ENCODE measurements around the gene CWC15.

Gene CWC15

GRCh38 chr11:94987378-94987777 lies 14.0 kb upstream of the CWC15 start:
- Histone ChIP-seq H3K9ac (ENCODE audit: low read depth, low read length) (no peak overlapping the region), H3K9me3 (replicated peaks; ENCODE audit: low read length) (no peaks in the 10 kb centered on the region), H3K36me3 (ENCODE audit: insufficient read depth, low read length) (no peaks in the 10 kb centered on the region), H3K4me2 (ENCODE audit: low read length) (no peak overlapping the region), H3K4me1 (ENCODE audit: control insufficient read depth, insufficient read depth, low read length) (no peaks in the 10 kb centered on the region), H3K4me3 (ENCODE audit: low read length) (no peak overlapping the region), H3K27me3 (ENCODE audit: control insufficient read depth, insufficient read depth, low read length) (peaks cover 9% of the 10 kb centered on the region)

GRCh38 chr11:94975599-94975998 lies 2.2 kb upstream of the CWC15 start:
- no peak overlapping the region for H3K9ac ChIP-seq (ENCODE audit: low read depth, low read length)
- H3K4me2 ChIP-seq (ENCODE audit: low read length): no peak overlapping the region
- no peaks in the 10 kb centered on the region for H3K9me3 ChIP-seq (replicated peaks; ENCODE audit: low read length)
- H3K4me1 ChIP-seq (ENCODE audit: control insufficient read depth, insufficient read depth, low read length): peaks cover 10% of the 10 kb centered on the region
- no peaks in the 10 kb centered on the region for H3K27me3 ChIP-seq (ENCODE audit: control insufficient read depth, insufficient read depth, low read length)
- peaks cover 14% of the 10 kb centered on the region for H3K36me3 ChIP-seq (ENCODE audit: insufficient read depth, low read length)
- H3K4me3 ChIP-seq (ENCODE audit: low read length): no peak overlapping the region

GRCh38 chr11:94974178-94974577 lies 822 bp upstream of the CWC15 start:
- H3K36me3 ChIP-seq (ENCODE audit: insufficient read depth, low read length): peaks cover 28% of the 10 kb centered on the region
- H3K4me3 ChIP-seq (ENCODE audit: low read length): peak overlapping the region; percentile 90
- H3K27me3 ChIP-seq (ENCODE audit: control insufficient read depth, insufficient read depth, low read length): no peaks in the 10 kb centered on the region
- H3K9ac ChIP-seq (ENCODE audit: low read depth, low read length): peak overlapping the region; percentile 90
- no peaks in the 10 kb centered on the region for H3K9me3 ChIP-seq (replicated peaks; ENCODE audit: low read length)
- H3K4me2 ChIP-seq (ENCODE audit: low read length): peak overlapping the region; percentile 80
- H3K4me1 ChIP-seq (ENCODE audit: control insufficient read depth, insufficient read depth, low read length): peaks cover 10% of the 10 kb centered on the region

- peak overlapping the region; percentile 86 for H3K4me2 ChIP-seq (ENCODE audit: low read length)
- peaks cover 10% of the 10 kb centered on the region for H3K4me1 ChIP-seq (ENCODE audit: control insufficient read depth, insufficient read depth, low read length)
- no peaks in the 10 kb centered on the region for H3K27me3 ChIP-seq (ENCODE audit: control insufficient read depth, insufficient read depth, low read length)
- H3K36me3 ChIP-seq (ENCODE audit: insufficient read depth, low read length): peaks cover 40% of the 10 kb centered on the region
- peak overlapping the region; percentile 90 for H3K9ac ChIP-seq (ENCODE audit: low read depth, low read length)
- H3K4me3 ChIP-seq (ENCODE audit: low read length): peak overlapping the region; percentile 90
- H3K9me3 ChIP-seq (replicated peaks; ENCODE audit: low read length): no peaks in the 10 kb centered on the region
Measured at GRCh38 chr11:94972700-94973098, 657 bp downstream of the CWC15 start.

GRCh38 chr11:94968334-94968958 lies 4.9 kb downstream of the CWC15 start:
- Histone ChIP-seq H3K27me3 (ENCODE audit: control insufficient read depth, insufficient read depth, low read length) (no peaks in the 10 kb centered on the region), H3K36me3 (ENCODE audit: insufficient read depth, low read length) (peaks cover 73% of the 10 kb centered on the region), H3K9me3 (replicated peaks; ENCODE audit: low read length) (no peaks in the 10 kb centered on the region), H3K9ac (ENCODE audit: low read depth, low read length) (peak overlapping the region; percentile 5), H3K4me3 (ENCODE audit: low read length) (no peak overlapping the region), H3K4me1 (ENCODE audit: control insufficient read depth, insufficient read depth, low read length) (peaks cover 10% of the 10 kb centered on the region), H3K4me2 (ENCODE audit: low read length) (no peak overlapping the region)

- no peak overlapping the region for H3K9ac ChIP-seq (ENCODE audit: low read depth, low read length)
- H3K4me2 ChIP-seq (ENCODE audit: low read length): no peak overlapping the region
- H3K36me3 ChIP-seq (ENCODE audit: insufficient read depth, low read length): peaks cover 77% of the 10 kb centered on the region
- H3K9me3 ChIP-seq (replicated peaks; ENCODE audit: low read length): no peaks in the 10 kb centered on the region
- H3K4me1 ChIP-seq (ENCODE audit: control insufficient read depth, insufficient read depth, low read length): no peaks in the 10 kb centered on the region
- H3K27me3 ChIP-seq (ENCODE audit: control insufficient read depth, insufficient read depth, low read length): no peaks in the 10 kb centered on the region
- no peak overlapping the region for H3K4me3 ChIP-seq (ENCODE audit: low read length)
Measured at GRCh38 chr11:94964934-94965333, 8.4 kb downstream of the CWC15 start.

GRCh38 chr11:94961255-94961654 lies 12.1 kb downstream of the CWC15 start:
- Histone ChIP-seq H3K4me3 (ENCODE audit: low read length) (no peak overlapping the region), H3K4me2 (ENCODE audit: low read length) (no peak overlapping the region), H3K27me3 (ENCODE audit: control insufficient read depth, insufficient read depth, low read length) (no peaks in the 10 kb centered on the region), H3K36me3 (ENCODE audit: insufficient read depth, low read length) (peaks cover 54% of the 10 kb centered on the region), H3K4me1 (ENCODE audit: control insufficient read depth, insufficient read depth, low read length) (no peaks in the 10 kb centered on the region), H3K9ac (ENCODE audit: low read depth, low read length) (no peak overlapping the region), H3K9me3 (replicated peaks; ENCODE audit: low read length) (no peaks in the 10 kb centered on the region)

GRCh38 chr11:94960488-94960887 lies 12.9 kb downstream of the CWC15 start:
- no peak overlapping the region for H3K4me2 ChIP-seq (ENCODE audit: low read length)
- no peaks in the 10 kb centered on the region for H3K27me3 ChIP-seq (ENCODE audit: control insufficient read depth, insufficient read depth, low read length)
- no peaks in the 10 kb centered on the region for H3K4me1 ChIP-seq (ENCODE audit: control insufficient read depth, insufficient read depth, low read length)
- no peak overlapping the region for H3K9ac ChIP-seq (ENCODE audit: low read depth, low read length)
- no peak overlapping the region for H3K4me3 ChIP-seq (ENCODE audit: low read length)
- H3K36me3 ChIP-seq (ENCODE audit: insufficient read depth, low read length): peaks cover 47% of the 10 kb centered on the region
- H3K9me3 ChIP-seq (replicated peaks; ENCODE audit: low read length): no peaks in the 10 kb centered on the region

- Histone ChIP-seq H3K36me3 (ENCODE audit: insufficient read depth, low read length) (peaks cover 34% of the 10 kb centered on the region), H3K4me1 (ENCODE audit: control insufficient read depth, insufficient read depth, low read length) (no peaks in the 10 kb centered on the region), H3K4me2 (ENCODE audit: low read length) (no peak overlapping the region), H3K27me3 (ENCODE audit: control insufficient read depth, insufficient read depth, low read length) (no peaks in the 10 kb centered on the region), H3K9me3 (replicated peaks; ENCODE audit: low read length) (no peaks in the 10 kb centered on the region), H3K4me3 (ENCODE audit: low read length) (no peak overlapping the region), H3K9ac (ENCODE audit: low read depth, low read length) (no peak overlapping the region)
Measured at GRCh38 chr11:94959179-94959578, 14.2 kb downstream of the CWC15 start.

- H3K4me2 ChIP-seq (ENCODE audit: low read length): no peak overlapping the region
- H3K36me3 ChIP-seq (ENCODE audit: insufficient read depth, low read length): peaks cover 24% of the 10 kb centered on the region
Measured at GRCh38 chr11:94958121-94958696, 15.1 kb downstream of the CWC15 start.

GRCh38 chr11:94956963-94957362 lies 16.4 kb downstream of the CWC15 start:
- Histone ChIP-seq H3K9ac (ENCODE audit: low read depth, low read length) (no peak overlapping the region), H3K4me2 (ENCODE audit: low read length) (no peak overlapping the region), H3K36me3 (ENCODE audit: insufficient read depth, low read length) (peaks cover 15% of the 10 kb centered on the region), H3K9me3 (replicated peaks; ENCODE audit: low read length) (no peaks in the 10 kb centered on the region), H3K27me3 (ENCODE audit: control insufficient read depth, insufficient read depth, low read length) (no peaks in the 10 kb centered on the region), H3K4me1 (ENCODE audit: control insufficient read depth, insufficient read depth, low read length) (no peaks in the 10 kb centered on the region), H3K4me3 (ENCODE audit: low read length) (no peak overlapping the region)

More at GRCh38 chr11:94958121-94958696, 15.1 kb downstream of the CWC15 start:
- Histone ChIP-seq H3K9ac (ENCODE audit: low read depth, low read length) (peak overlapping the region; percentile 3), H3K4me1 (ENCODE audit: control insufficient read depth, insufficient read depth, low read length) (no peaks in the 10 kb centered on the region), H3K27me3 (ENCODE audit: control insufficient read depth, insufficient read depth, low read length) (no peaks in the 10 kb centered on the region), H3K9me3 (replicated peaks; ENCODE audit: low read length) (no peaks in the 10 kb centered on the region), H3K4me3 (ENCODE audit: low read length) (no peak overlapping the region)

GRCh38 chr11:94954753-94955152 lies 18.6 kb downstream of the CWC15 start:
- Histone ChIP-seq H3K9ac (ENCODE audit: low read depth, low read length) (no peak overlapping the region), H3K4me3 (ENCODE audit: low read length) (no peak overlapping the region), H3K4me2 (ENCODE audit: low read length) (no peak overlapping the region), H3K27me3 (ENCODE audit: control insufficient read depth, insufficient read depth, low read length) (no peaks in the 10 kb centered on the region), H3K36me3 (ENCODE audit: insufficient read depth, low read length) (peaks cover under 1% of the 10 kb centered on the region), H3K9me3 (replicated peaks; ENCODE audit: low read length) (no peaks in the 10 kb centered on the region), H3K4me1 (ENCODE audit: control insufficient read depth, insufficient read depth, low read length) (no peaks in the 10 kb centered on the region)

All from skeletal muscle satellite cell (primary cell).